ENCODE data around the gene ARL6IP6.

The ARL6IP6 gene

DNA sequence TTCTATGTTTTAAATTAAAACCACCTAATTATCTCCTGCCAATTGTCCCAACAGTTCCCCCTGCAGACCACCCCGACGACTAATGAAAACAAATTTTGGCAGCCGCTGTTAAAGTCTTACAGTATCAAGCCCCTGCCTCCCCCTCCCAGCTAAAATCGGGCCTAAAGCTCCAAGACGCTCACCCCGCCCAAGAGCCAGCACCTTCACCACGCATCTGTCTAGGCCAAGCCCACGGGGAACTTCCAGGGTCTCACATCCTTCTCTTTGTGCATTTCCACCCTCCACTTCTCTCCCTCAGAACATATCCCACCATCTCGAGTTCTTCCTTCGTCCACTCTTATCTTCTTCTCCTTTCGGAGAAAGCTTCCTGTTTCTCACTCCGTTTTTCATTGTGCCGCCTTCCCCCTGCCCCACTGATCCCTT lies 1.6 kb upstream of the ARL6IP6 start:
- CTCF ChIA-PET = interaction anchor here (0.7 to 2.2 kb wide), 6 partner anchors 9 to 46 kb away, joined by 3 to 12 read pairs (median 6); no protein-coding TSS in a partner anchor

GRCh38 chr2:152717228-152718075 lies 968 bp upstream of the ARL6IP6 start, which contains the start of gene PRPF40A:
TSS of gene PRPF40A (minus strand) at chr2:152717461. CDS start at chr2:152717439, 22 bp downstream.
- POLR2A ChIA-PET = interaction anchor here (0.6 to 2.0 kb wide), 22 partner anchors 9 to 1912 kb away, joined by 3 to 16 read pairs (median 4); partner anchors contain the start of gene STAM2
- peaks cover 26 to 55% of the 10 kb centered on the region in 2 experiments for H3K36me3 ChIP-seq (ENCODE audit: control insufficient read depth in 2 of 2, insufficient read depth in 1 of 2, low read length in 2 of 2)
- H3K27ac ChIP-seq (ENCODE audit: extremely low read depth, low read depth, low read length) = peak within 1 kb of the TSS; percentile 89
- 0 out of 2 replicates have a peak, but pooled peaks cover 5% of the 10 kb centered on the region for H3K4me1 ChIP-seq (ENCODE audit: control insufficient read depth, insufficient read depth, low read length)
- no peaks in the 10 kb centered on the region for H3K9me3 ChIP-seq (ENCODE audit: control insufficient read depth, insufficient read depth, low read depth, low read length)
- CTCF ChIA-PET = interaction anchor here (0.6 to 2.2 kb wide), 5 partner anchors 12 to 47 kb away, joined by 3 to 8 read pairs (median 6); no protein-coding TSS in a partner anchor
- H3K4me3 ChIP-seq (ENCODE audit: low read depth, low read length) = peak within 1 kb of the TSS; percentile 100
- TF ChIP-seq ZNF664 (tag by site-specific recombination; IDR thresholded peaks at IDR 0.05) = no peak
- TF ChIP-seq ZFP69B (tag by site-specific recombination; IDR thresholded peaks at IDR 0.05) = no peak
- peak; percentile 33 for TF ChIP-seq GLIS1 (tag by site-specific recombination; IDR thresholded peaks at IDR 0.05)
- no peak for TF ChIP-seq OVOL3 (tag by site-specific recombination; IDR thresholded peaks at IDR 0.05)
- TF ChIP-seq ZNF843 (tag by site-specific recombination; IDR thresholded peaks at IDR 0.05) = no peak
- no peak for TF ChIP-seq ZNF169 (tag by site-specific recombination; IDR thresholded peaks at IDR 0.05)
- TF ChIP-seq IKZF3 (tag by site-specific recombination; IDR thresholded peaks at IDR 0.05) = peak; percentile 82
- TF ChIP-seq ZNF571 (tag by site-specific recombination; IDR thresholded peaks at IDR 0.05) = no peak
- no peak for TF ChIP-seq ZNF610 (tag by site-specific recombination; IDR thresholded peaks at IDR 0.05; ENCODE audit: borderline replicate concordance)
- TF ChIP-seq ZNF341 (tag by site-specific recombination; IDR thresholded peaks at IDR 0.05; ENCODE audit: low read depth) = peak; percentile 48
- TF ChIP-seq ZNF324 (tag by site-specific recombination; IDR thresholded peaks at IDR 0.05) = 0 out of 2 replicates have a peak, but pooled peaks have one; percentile 5
- TF ChIP-seq BCL11B (tag by site-specific recombination; IDR thresholded peaks at IDR 0.05; ENCODE audit: low read depth) = peak; percentile 69; the same call in 1 of the 2 replicates

More for the DNA sequence above, 1.6 kb upstream of the ARL6IP6 start:
- POLR2A ChIA-PET = interaction anchor here (0.6 to 2.0 kb wide), 22 partner anchors 9 to 1912 kb away, joined by 3 to 16 read pairs (median 4); partner anchors contain the start of gene STAM2
- TF ChIP-seq ZXDB (tag by site-specific recombination; IDR thresholded peaks at IDR 0.05) (0 out of 2 replicates have a peak, but pooled peaks have one; percentile 7), ZNF394 (tag by site-specific recombination; IDR thresholded peaks at IDR 0.05; ENCODE audit: borderline replicate concordance) (no peak), PRDM1 (tag by site-specific recombination; IDR thresholded peaks at IDR 0.05) (peak; percentile 61; the same call in 1 of the 2 replicates), ZNF324 (tag by site-specific recombination; IDR thresholded peaks at IDR 0.05) (0 out of 2 replicates have a peak, but pooled peaks have one; percentile 17), ZNF26 (tag by site-specific recombination; IDR thresholded peaks at IDR 0.05) (no peak), ZNF335 (tag by site-specific recombination; conservative IDR thresholded peaks at IDR 0.05) (peak; percentile 77; the same call in 1 of the 2 replicates), BCL11B (tag by site-specific recombination; IDR thresholded peaks at IDR 0.05; ENCODE audit: low read depth) (no peak), ZNF600 (tag by site-specific recombination; IDR thresholded peaks at IDR 0.05) (peak; percentile 52), ZNF560 (tag by site-specific recombination; IDR thresholded peaks at IDR 0.05; ENCODE audit: borderline replicate concordance) (no peak), ZNF777 (tag by site-specific recombination; IDR thresholded peaks at IDR 0.05; ENCODE audit: borderline replicate concordance) (0 out of 2 replicates have a peak, but pooled peaks have one; percentile 30), PRDM10 (tag by site-specific recombination; IDR thresholded peaks at IDR 0.05) (peak; percentile 1)
- TF ChIP-seq, protein P1, sequence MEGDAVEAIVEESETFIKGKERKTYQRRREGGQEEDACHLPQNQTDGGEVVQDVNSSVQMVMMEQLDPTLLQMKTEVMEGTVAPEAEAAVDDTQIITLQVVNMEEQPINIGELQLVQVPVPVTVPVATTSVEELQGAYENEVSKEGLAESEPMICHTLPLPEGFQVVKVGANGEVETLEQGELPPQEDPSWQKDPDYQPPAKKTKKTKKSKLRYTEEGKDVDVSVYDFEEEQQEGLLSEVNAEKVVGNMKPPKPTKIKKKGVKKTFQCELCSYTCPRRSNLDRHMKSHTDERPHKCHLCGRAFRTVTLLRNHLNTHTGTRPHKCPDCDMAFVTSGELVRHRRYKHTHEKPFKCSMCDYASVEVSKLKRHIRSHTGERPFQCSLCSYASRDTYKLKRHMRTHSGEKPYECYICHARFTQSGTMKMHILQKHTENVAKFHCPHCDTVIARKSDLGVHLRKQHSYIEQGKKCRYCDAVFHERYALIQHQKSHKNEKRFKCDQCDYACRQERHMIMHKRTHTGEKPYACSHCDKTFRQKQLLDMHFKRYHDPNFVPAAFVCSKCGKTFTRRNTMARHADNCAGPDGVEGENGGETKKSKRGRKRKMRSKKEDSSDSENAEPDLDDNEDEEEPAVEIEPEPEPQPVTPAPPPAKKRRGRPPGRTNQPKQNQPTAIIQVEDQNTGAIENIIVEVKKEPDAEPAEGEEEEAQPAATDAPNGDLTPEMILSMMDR (tag by site-specific recombination; IDR thresholded peaks at IDR 0.05) = no peak
- H3K27ac ChIP-seq (ENCODE audit: extremely low read depth, low read depth, low read length) = peak overlapping the region; percentile 89
- H3K4me1 ChIP-seq (ENCODE audit: control insufficient read depth, insufficient read depth, low read length) = 0 out of 2 replicates have a peak, but pooled peaks cover 5% of the 10 kb centered on the region
- H3K9me3 ChIP-seq (ENCODE audit: control insufficient read depth, insufficient read depth, low read depth, low read length) = no peaks in the 10 kb centered on the region
- peak overlapping the region; percentile 100 for H3K4me3 ChIP-seq (ENCODE audit: low read depth, low read length)
- peaks cover 30 to 55% of the 10 kb centered on the region in 2 experiments for H3K36me3 ChIP-seq (ENCODE audit: control insufficient read depth in 2 of 2, insufficient read depth in 1 of 2, low read length in 2 of 2)
